Amygdala (tissue), 56 donors: Measurements from ENCODE around the gene GASK1A.
"Not testable (repeated sequence)": the region's sequence is repeated elsewhere in the genome, so short reads cannot be mapped to it uniquely, and the experiment has no call there.

Experiments
- DNase-seq, 56 donors: peaks; one replicate each; lab custom pipeline; 2025; lab: John Stamatoyannopoulos, UW

GASK1A gene

DNA sequence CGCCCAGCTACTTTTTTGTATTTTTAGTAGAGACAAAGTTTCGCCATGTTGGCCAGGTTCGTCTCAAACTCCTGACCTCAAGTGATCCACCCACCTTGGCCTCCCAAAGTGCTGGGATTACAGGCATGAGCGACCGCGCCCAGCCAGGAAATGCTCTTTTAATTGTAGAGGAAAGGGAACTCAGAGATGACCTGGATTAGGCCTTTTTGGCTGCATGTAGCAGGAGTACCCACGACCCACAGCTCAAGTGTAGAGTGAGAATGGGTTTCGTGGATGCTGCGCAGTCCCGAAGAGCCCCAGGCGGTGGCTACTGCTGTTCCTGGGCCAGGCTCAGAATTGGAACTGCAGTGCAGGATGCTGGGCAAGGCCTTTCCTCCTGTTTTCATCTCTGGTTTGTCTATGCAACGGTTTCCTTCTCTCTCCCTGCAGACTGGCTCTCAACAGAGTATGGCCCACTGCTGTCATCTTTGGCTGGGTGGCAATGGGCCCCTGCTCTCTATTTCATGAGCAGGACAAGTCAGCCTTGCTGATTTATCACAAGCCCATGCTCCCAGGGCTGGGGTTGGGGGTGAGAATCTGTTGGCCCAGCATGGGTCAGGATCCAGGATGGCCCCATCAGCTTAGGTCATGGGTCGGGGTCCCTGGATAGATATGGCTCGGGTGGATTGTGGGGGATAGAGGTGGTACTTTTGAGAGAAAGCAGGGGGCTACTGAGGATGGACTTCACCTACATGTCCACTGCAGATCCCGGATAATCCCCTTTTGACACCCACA, 51.2 kb downstream of the GASK1A start:
- no peak for DNase-seq

DNA sequence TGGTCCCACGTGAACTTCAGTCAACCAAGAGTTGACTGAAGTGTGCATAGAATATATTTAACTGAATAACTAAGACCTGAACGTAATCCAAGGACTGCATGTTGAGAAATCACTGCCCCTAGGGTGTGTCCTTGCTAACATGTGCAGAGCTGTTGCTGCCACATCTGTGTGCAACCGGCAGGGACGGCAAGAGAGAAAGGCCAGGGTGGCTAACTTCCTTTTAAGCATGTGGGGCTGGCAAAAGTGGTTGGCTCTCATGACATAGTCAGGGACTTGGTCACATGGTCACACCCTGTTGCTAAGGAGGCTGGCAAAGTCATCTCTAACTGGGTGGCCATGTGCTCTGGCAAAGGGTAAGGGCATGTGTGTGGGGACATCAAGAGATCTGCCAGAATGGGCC, 52.4 kb downstream of the GASK1A start:
- no peak for DNase-seq

DNA sequence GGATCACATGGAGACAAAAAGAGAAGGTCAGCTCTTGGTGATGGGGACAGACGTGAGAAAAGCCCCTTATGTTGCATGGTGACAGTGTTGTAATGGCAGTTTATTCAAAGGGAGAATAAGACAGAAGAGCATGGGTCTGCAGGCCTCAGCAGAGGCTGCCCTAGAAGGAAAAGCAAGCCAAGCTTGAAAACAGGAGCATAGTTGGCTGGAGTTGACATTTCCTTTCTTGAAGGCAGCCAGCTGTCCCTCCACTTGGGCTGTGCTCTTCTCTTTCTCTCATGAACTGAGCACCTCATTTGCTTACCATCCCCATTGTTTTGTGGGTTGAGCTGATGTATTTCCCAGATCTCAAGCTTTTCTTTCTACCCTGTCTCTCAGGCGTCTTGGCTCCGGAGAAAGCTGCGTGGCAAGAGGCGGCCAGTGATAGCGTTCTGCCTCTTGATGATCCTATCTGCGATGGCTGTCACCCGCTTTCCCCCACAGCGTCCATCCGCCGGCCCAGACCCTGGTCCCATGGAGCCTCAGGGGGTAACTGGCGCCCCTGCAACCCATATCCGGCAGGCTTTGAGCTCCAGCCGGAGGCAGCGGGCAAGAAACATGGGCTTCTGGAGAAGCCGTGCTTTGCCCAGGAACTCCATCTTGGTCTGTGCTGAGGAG, 52.9 kb downstream of the GASK1A start:
- no peak for DNase-seq

DNA sequence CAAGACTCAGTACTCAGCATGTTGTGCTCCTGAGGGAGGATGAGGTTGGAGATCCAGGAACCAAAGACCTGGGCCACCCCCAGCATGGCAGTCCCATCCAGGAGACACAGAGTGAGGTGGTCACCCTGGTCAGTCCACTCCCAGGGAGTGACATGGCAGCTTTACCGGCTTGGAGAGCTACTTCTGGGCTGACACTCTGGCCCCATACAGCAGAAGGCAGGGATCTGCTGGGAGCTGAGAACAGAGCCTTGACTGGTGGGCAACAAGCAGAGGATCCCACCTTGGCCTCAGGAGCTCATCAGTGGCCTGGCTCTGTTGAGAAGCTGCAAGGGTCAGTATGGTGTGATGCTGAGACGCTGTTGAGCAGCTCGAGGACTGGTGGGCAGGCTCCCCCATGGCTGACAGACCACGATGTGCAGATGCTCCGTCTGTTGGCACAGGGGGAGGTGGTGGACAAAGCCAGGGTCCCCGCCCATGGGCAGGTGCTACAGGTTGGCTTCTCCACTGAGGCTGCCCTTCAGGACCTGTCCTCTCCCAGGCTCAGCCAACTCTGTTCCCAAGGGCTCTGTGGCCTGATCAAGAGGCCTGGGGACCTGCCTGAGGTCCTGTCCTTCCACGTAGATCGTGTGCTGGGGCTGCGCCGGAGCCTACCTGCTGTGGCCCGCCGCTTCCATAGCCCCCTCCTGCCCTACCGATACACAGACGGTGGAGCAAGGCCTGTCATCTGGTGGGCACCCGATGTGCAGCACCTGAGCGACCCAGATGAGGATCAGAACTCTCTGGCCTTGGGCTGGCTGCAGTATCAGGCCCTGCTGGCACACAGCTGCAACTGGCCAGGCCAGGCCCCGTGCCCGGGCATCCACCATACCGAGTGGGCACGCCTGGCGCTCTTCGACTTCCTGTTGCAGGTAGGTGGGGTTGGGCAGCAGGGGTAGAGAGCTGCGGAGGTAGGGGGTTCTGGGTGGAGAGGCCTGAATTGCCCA, 53.8 kb downstream of the GASK1A start:
- no peak for DNase-seq

DNA sequence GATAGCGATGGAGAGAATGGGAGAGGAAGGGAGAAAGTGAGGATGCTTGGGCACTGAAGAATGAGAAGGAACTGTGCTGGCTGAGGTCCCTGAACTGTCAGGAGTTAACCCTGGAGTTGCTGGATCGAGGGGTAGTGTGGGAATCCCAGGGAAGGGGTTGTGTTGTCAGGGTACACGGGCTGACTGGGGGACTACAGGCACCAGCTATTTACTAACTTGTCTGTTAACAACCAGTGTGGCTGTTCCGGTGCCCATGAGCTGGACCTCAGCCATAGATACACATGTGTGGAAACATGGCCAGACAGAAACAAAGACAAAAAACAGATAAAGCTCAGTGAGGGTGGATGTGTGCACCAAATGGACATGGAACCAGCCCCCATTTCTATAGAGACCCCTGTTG, 55.1 kb downstream of the GASK1A start:
- no peak for DNase-seq

DNA sequence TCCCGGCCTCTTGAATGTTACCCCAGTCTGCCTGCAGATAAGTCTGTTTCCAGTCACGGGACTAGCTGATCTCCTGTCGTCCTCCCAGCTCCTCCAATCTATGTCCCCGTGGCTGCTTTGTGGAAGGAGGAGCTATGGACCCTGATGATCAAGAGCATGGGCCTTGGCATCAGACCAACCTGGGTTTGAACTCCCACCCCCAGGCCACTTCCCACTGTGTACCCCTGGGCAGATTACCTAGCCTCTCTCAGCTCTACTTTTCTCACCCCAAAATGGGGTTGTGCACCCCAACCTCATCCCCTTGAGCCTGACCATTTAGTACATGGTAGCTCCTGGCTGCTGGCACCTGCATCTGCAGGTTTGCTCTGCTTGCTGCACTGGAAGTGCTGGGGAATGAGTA, 55.8 kb downstream of the GASK1A start:
- DNase-seq, result no peak

DNA sequence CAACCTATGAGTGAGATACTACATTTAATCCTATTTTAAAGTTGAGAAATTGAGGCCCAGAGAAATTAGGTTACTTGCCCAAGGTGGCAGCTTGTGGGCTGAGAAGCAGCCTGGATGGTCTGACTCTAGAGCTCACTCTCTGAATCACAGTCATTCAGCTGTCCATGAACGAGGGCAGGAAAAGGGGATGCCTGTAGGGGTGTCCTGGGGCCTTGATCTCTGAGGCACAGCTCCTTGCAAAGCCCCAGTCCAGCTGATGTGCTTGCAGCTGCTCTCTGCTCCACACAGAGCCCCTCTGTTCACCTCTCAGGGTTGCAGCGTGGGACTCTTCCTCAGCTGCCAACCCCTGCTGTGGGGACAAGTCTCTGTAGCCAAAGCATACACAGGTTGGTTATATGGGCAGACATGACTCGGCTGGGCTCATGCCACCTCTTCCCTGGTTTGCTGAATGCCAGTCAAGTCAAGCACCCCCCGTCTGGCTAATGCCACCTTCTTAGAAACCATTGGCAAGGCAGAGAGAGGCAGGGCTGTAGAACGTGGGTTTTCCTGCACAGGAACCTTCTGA, 56.8 kb downstream of the GASK1A start:
- DNase-seq, result peak in 6 of 56 donors; percentile 8 to 26 (median 12)

DNA sequence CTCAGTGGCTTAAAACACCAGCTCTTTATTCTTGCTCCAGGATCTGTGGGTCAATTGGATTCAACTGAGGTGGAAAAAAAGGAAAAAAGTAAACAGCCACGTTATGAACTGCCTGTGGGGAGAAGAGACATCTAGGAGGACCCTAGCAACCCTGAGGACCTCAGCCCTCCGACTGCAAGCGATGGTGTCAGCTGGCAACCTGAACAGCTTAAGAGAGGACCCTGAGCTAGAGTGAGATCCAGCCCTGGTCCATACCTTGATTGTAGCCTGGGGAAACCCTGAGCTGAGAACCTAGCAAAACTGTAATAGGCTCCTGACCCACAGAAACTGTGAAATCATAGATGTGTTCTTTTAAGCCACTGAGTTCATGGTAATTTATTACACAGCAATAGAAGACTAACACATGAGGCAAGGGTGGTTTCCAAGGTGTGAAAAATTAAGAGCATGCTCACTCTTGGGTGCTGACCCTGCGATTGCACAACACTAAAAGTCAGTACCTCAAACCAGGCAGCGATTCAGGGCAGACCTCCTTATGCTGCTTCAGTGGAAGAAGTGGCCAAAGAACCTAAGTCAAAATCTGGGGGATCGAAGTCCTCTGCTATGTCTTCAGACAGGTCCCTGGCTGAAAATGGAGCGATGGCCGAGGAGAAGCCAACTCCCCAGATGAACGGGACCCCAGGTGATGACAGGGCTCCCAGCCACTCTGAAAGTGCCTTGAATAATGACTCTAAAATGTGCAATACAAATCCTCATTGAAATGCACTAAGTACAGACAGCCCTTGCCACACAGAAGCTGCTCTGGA, 57.7 kb downstream of the GASK1A start:
- DNase-seq, result no peak

DNA sequence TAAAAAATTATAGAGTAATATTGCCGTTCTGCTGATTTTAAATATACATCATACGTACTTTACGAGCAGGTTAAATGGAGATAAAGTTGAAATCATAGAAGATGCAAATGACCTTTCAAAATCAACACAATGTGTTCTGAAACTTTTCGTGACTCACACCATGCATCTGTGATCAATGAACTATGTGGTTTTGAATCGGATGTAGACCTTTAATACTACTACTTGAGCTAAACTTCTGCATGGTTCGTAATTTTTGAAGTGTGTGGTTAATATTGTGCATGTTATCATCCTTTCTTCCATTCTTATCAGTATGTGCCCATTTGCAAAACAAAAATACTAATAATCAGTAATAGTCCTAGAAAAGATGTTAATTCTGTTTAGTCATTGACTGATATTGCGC, 58.9 kb downstream of the GASK1A start:
- DNase-seq, result no peak

DNA sequence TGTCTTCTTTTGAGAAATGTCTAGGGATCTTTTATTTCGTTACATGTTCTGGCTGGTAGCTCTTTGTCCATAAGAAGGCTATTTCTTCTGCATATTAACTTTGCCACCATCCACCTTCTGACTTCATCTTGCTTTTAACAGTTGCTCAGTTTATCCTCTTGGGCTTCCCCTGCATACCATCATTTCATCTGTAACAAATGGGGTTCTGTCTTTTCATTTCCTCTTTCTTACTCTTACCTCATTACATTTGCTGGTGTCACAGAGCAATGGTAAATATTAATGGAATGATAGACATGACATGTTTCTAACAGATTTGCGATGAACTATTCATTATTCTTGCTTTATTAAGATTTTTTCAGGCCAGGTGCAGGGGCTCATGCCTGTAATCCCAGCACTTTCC, 62.4 kb downstream of the GASK1A start:
- DNase-seq, result no peak

DNA sequence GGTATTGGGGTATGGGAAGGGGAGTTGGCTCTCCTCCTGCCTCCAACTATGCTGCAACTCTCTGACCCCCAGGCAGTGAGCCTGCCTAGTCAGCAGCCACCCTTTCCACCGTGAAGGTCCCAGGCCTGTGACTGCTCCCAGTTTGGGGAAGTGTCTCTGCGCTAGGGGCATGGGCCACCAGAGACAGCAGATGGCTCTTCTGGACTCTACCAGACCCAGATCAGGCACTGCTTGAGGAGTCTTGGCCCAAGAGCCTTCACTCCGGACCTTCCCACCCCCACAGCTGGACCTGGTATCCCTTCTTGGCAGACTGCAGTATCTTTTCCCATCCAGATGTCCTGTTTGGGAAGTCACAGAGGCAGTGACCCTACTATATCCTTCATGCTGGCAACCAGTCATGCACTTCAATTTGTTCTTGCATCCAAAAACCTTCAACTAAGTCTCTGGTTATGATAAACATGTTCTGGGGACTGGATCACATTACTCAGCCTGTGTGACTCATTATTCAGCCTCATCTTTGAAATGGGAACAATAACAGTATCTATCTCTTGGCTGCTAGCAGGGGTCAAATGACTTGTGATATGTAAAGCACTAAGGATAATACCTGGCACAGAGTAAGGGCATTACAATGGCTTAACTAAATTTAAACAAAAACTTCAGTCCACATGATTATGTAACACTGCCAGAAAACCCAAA, 64.1 kb downstream of the GASK1A start:
- no peak for DNase-seq

DNA sequence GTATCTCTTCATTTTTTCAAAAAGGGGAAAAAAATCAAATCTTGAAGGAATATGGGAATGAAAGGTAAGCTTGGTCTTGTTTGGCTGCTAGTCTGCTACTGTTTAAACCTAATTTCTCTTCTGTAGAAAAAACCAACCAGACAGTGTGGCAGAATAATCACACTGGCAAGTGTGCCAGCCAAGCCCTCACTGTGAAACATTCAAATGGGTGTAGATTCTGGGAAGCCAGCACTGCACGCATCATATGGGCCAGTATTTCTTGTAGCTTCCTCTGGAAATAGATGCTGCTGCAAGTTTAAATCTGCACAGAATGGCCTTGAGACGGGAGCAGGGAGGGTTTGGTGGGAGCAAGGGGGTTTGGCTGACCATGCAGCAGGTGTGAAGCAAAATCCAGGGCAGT, 64.7 kb downstream of the GASK1A start:
- no peak for DNase-seq

DNA sequence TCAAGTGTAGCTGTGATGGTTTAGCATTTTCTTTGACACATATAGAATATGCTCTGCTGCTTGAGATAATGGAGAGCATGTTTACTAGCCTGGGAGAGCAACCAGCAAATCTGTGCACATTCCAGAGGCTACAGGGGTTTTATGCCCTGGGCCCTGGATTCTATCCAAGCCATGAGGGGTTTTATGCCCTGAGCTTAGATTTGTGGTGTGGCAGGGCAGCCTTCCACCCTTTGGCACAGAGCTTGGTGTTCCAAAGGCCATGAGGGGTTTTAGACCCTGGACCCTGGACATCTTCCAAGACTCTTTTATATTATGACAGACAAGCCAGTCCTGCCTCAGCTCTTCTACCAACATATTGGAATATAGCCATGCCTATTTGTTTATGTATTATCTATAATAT, 66.0 kb downstream of the GASK1A start:
- not testable (repeated sequence) for DNase-seq

DNA sequence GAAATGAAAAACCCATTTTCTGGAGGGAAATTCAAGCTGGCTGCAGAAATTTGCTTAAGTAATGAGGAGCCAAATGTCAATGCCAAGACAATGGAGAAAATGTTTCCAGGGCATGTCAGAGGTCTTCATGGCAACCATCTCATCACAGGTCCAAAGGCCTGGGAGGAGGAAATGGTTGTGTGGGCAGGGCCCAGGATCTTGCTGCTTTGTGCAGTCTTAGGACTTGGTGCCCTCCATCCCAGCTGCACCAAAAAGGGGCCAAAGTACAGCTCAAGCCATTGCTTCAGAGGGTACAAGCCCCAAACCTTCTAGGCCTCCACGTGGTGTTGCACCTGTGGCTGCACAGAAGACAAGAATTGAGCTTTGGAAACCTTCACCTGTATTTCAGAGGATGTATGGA, 67.5 kb downstream of the GASK1A start:
- no peak for DNase-seq

DNA sequence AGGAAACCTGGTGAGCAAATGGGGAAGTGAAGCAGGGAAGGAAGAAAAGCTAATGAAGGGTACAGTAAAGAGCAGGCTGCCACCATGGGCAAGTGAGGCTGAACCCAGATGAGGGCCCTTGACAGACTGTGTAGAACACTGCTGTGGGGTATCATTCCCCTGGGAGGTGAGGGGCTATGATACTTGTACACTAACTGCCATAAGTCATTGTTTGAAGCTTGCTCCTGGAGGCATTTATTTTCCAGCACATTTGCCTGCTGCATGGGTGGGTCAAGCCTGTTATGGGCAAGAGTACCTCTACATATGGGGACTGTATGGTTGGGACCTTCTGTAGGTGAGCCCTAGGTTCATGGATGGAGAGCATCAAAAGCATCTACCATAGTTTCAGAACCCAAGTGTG, 69.4 kb downstream of the GASK1A start:
- no peak for DNase-seq

DNA sequence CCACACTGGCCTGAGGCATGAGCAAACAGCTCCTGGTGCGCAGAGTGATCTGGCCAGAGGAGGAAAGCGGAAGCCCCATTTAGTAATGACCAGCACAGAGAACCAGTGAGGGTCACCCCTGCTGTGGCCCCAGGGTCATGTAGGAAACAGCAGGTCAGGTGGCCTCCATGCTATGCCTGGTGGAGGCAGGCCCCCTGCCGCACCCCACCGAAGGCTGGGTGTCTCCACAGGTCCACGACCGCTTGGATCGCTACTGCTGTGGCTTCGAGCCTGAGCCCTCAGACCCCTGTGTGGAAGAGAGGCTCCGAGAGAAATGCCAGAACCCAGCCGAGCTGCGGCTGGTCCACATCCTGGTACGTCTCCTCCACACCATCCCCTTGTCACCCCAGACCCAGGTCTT, 74.2 kb downstream of the GASK1A start:
- no peak for DNase-seq

DNA sequence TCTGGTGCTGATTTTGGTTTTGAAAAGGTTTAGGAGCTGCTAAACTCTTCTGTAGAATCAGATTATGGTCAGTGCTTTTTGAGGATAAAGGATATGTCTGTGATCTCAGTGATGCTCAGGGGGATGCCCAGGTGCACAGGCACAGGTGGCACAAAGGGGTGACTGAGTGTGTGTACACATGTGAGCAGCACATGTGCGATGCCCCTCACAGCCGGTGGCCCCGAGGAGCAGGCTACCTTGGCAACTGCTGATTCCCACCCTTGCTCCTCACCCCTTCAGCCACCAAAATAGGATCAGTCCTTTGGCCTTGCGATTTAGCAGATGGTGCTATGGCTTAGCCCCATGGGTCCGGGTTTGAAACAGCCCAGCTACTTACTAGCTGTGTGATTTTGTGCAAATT, 75.6 kb downstream of the GASK1A start:
- no peak for DNase-seq

DNA sequence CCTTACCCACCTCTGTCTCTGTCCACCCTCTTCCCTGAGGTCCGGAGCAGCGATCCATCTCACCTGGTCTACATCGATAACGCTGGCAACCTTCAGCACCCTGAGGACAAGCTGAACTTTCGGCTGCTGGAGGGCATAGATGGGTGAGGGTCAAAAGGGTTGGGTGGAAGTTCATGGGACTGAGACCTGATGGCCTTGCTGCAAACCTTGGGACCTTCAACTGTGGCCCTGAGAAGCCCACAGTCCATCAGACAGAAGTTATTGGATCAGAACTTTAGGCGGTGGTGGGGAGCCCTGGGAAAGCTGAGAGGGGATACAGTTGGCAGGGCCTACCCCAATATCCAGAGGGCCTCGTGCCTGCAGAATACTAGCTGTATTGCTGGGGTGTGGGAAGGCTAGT, 76.3 kb downstream of the GASK1A start:
- DNase-seq, result no peak
